Chondrocyte (in vitro differentiated cells): ENCODE data around the gene RAB11FIP4. TPM values are rescaled to one million over a fixed set of nuclear protein-coding genes. Genes with fewer than 3 reads are reported as not detected.

Experiments
- DNase-seq: peaks from one replicate; pipeline ENCODE4 v3.0.0; 2021; ENCODE audit warnings: mixed read lengths, low spot score
- H3K27ac Mint-ChIP-seq: one replicate; pipeline ENCODE4 v1.8.0; 2021; ENCODE audit warnings: mild to moderate bottlenecking, moderate library complexity, mixed read lengths; ENCODE audit not compliant: unreplicated experiment
- H3K27me3 Mint-ChIP-seq: 2 replicates; pipeline ENCODE4 v1.8.0; 2021; ENCODE audit warnings: low read depth, mixed read lengths
- H3K36me3 Mint-ChIP-seq: 2 replicates; pipeline ENCODE4 v1.8.0; 2021; ENCODE audit warnings: low read depth, mixed read lengths
- H3K4me1 Mint-ChIP-seq: 2 replicates; pipeline ENCODE4 v1.8.0; 2021; ENCODE audit warnings: low read depth, mild to moderate bottlenecking, mixed read lengths
- H3K4me3 Mint-ChIP-seq: one replicate; pipeline ENCODE4 v1.8.0; 2021; ENCODE audit warnings: mild to moderate bottlenecking, moderate library complexity, mixed read lengths; ENCODE audit not compliant: unreplicated experiment
- H3K9me3 Mint-ChIP-seq: 2 replicates; pipeline ENCODE4 v1.8.0; 2021; ENCODE audit warnings: low read depth, mixed read lengths
- CTCF ChIP-seq: fragments of 200-600 bp; sonication (generic); IDR thresholded peaks from 2 replicates; pipeline ENCODE4 v1.5.0; 2021; ENCODE audit warnings: antibody characterized with exemption, mild to moderate bottlenecking, moderate library complexity
- total RNA-seq: library from RNA; stranded (reverse); gene quantifications from 3 replicates; pipeline ENCODE4 v1.2.1, GENCODE V29; 2021

The RAB11FIP4 gene
- total RNA-seq, 1 donor from 2014 or later = 0.30 TPM

DNA sequence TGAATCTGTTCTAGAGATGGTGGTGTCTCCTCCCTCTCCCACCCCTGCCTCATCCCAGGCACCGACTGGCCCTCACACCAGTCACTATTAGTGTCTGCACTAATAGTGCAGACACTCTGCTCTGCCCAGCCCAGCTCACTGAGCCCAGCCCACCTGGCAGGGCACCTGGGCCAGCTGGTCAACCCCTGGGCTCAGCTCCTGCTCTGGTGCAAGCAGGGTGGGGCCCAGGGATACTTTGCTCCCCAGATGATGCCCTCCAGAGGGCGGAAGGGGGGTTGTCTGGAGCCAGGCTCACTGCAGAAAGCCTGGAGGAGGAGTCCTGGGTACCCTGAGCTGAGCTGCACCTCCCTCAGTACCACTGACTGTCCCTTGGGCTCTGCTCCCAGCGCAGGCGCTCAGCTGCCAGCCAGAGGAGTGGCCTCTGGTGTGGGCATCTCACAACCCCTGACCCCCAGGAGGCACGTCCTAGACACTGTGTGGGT lies 14.5 kb downstream of the RAB11FIP4 start:
- H3K9me3 Mint-ChIP-seq = no peaks in the 10 kb centered on the region
- no peak for TF ChIP-seq CTCF
- H3K27me3 Mint-ChIP-seq = peaks cover 29% of the 10 kb centered on the region
- H3K27ac Mint-ChIP-seq = no peak overlapping the region
- H3K4me3 Mint-ChIP-seq = no peak overlapping the region
- no peaks in the 10 kb centered on the region for H3K36me3 Mint-ChIP-seq
- peak; percentile 59 for DNase-seq
- no peaks in the 10 kb centered on the region for H3K4me1 Mint-ChIP-seq

- no peaks in the 10 kb centered on the region for H3K36me3 Mint-ChIP-seq
- peaks cover 25% of the 10 kb centered on the region for H3K27me3 Mint-ChIP-seq
- TF ChIP-seq CTCF = no peak
- H3K4me1 Mint-ChIP-seq = peaks cover 2% of the 10 kb centered on the region
- DNase-seq = peak; percentile 42
- no peak overlapping the region for H3K27ac Mint-ChIP-seq
- no peak overlapping the region for H3K4me3 Mint-ChIP-seq
- no peaks in the 10 kb centered on the region for H3K9me3 Mint-ChIP-seq
Measured at GRCh38 chr17:31408586-31408985, 17.1 kb downstream of the RAB11FIP4 start.

- peaks cover 10% of the 10 kb centered on the region for H3K4me1 Mint-ChIP-seq
- DNase-seq = peak; percentile 46
- H3K27me3 Mint-ChIP-seq = peaks cover 22% of the 10 kb centered on the region
- no peak for TF ChIP-seq CTCF
- no peak overlapping the region for H3K27ac Mint-ChIP-seq
- no peaks in the 10 kb centered on the region for H3K9me3 Mint-ChIP-seq
- no peak overlapping the region for H3K4me3 Mint-ChIP-seq
- H3K36me3 Mint-ChIP-seq = no peaks in the 10 kb centered on the region
Measured at GRCh38 chr17:31411707-31412285, 20.3 kb downstream of the RAB11FIP4 start.

GRCh38 chr17:31412511-31412910 lies 21.0 kb downstream of the RAB11FIP4 start:
- peaks cover 10% of the 10 kb centered on the region for H3K4me1 Mint-ChIP-seq
- H3K27ac Mint-ChIP-seq = no peak overlapping the region
- no peak overlapping the region for H3K4me3 Mint-ChIP-seq
- TF ChIP-seq CTCF = no peak
- DNase-seq = peak; percentile 40
- H3K36me3 Mint-ChIP-seq = no peaks in the 10 kb centered on the region
- H3K9me3 Mint-ChIP-seq = no peaks in the 10 kb centered on the region
- peaks cover 19% of the 10 kb centered on the region for H3K27me3 Mint-ChIP-seq

- H3K27me3 Mint-ChIP-seq = peaks cover 15% of the 10 kb centered on the region
Measured at GRCh38 chr17:31413081-31413799, 21.8 kb downstream of the RAB11FIP4 start.

More at GRCh38 chr17:31413081-31413799, 21.8 kb downstream of the RAB11FIP4 start:
- no peak for TF ChIP-seq CTCF
- Mint-ChIP-seq H3K36me3 (no peaks in the 10 kb centered on the region), H3K4me1 (peaks cover 10% of the 10 kb centered on the region), H3K9me3 (no peaks in the 10 kb centered on the region), H3K4me3 (no peak overlapping the region), H3K27ac (peak overlapping the region; percentile 77)
- DNase-seq = peak; percentile 68
